ENCODE data around the gene PLA2G4B. TPM values are rescaled to one million over a fixed set of nuclear protein-coding genes. Genes with fewer than 3 reads are reported as not detected.

PLA2G4B gene
- total RNA-seq, 1 experiment from 2014 or later, result 3.7 TPM

DNA sequence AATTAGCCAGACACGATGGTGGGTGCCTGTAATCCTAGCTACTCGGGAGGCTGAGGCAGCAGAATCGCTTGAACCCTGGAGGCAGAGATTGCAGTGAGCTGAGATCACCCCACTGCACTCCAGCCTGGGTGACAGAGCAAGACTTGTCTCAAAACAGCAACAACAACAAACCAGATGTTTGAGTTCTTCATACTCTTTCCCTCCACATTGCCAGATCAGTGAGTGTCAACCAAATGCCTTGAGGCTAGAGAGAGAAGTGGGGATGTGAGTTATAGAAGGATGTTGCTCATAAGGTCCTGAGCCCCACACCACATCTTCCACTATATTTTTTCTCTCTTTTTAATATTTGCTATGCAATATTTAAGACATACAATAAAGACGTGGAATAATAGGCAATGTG lies 44.6 kb upstream of the PLA2G4B start:
- Mint-ChIP-seq H3K27me3 (ENCODE audit: low read depth) (no peaks in the 10 kb centered on the region), H3K4me3 (no peak overlapping the region), H3K27ac (no peak overlapping the region), H3K4me1 (peaks cover 29% of the 10 kb centered on the region in 2 experiments), H3K9me3 (no peaks in the 10 kb centered on the region), H3K36me3 (ENCODE audit: insufficient read depth in 1 of 3, low read depth in 3 of 3) (no peaks in the 10 kb centered on the region)
- Histone ChIP-seq H3K4me2 (ENCODE audit: insufficient read depth, insufficient read length, low read length) (no peak overlapping the region), H4K20me1 (ENCODE audit: control insufficient read depth, insufficient read depth, insufficient read length) (no peaks in the 10 kb centered on the region), H3K27ac (ENCODE audit: insufficient read length, low read depth, low read length) (no peak overlapping the region), H3K56ac (ENCODE audit: insufficient read length, low read depth, low read length) (no peak overlapping the region), H4K5ac (ENCODE audit: insufficient read length, low read depth, low read length) (no peak overlapping the region), H3K4ac (ENCODE audit: low read depth, low read length) (no peak overlapping the region), H2AFZ (ENCODE audit: low read length) (no peak overlapping the region), H2BK5ac (ENCODE audit: insufficient read length, low read length) (no peak overlapping the region), H4K8ac (replicated peaks; ENCODE audit: insufficient read length, low read depth, low read length) (no peak overlapping the region), H3K23ac (ENCODE audit: insufficient read length, low read depth, low read length) (no peak overlapping the region), H3K18ac (ENCODE audit: insufficient read length, low read depth, low read length) (no peak overlapping the region), H3K9me3 (ENCODE audit: control insufficient read depth, low read depth, low read length) (no peaks in the 10 kb centered on the region), H3K27me3 (ENCODE audit: insufficient read depth, low read length) (no peaks in the 10 kb centered on the region), H3K9ac (ENCODE audit: extremely low read depth, insufficient read length, low read length) (no peak overlapping the region), H2AK5ac (ENCODE audit: insufficient read length, low read length) (no peak overlapping the region), H2BK120ac (ENCODE audit: low read depth, low read length, poor library complexity, severe bottlenecking) (no peak overlapping the region), H3K79me1 (ENCODE audit: insufficient read depth, low read depth, low read length, poor library complexity, severe bottlenecking) (no peaks in the 10 kb centered on the region), H3K79me2 (ENCODE audit: insufficient read depth, low read length) (no peaks in the 10 kb centered on the region), H2BK12ac (ENCODE audit: insufficient read length, low read depth, low read length) (no peak overlapping the region), H3T11ph (ENCODE audit: low read length) (no peak overlapping the region), H2BK20ac (ENCODE audit: low read depth, low read length, poor library complexity, severe bottlenecking) (no peak overlapping the region), H4K91ac (ENCODE audit: insufficient read length, low read depth, low read length) (no peak overlapping the region), H3K4me1 (ENCODE audit: insufficient read depth, low read length) (peaks cover 22% of the 10 kb centered on the region), H3K14ac (ENCODE audit: insufficient read depth, low read length) (no peak overlapping the region), H3K23me2 (ENCODE audit: insufficient read length, low read depth, low read length, poor library complexity, severe bottlenecking) (no peaks in the 10 kb centered on the region), H2BK15ac (ENCODE audit: low read depth, low read length) (no peak overlapping the region)
- WGBS (ENCODE audit: extremely low coverage, insufficient read length, low lambda C conversion rate), result no CpG with 5 or more reads among the region's 4 CpGs
- TF ChIP-seq, protein P1, sequence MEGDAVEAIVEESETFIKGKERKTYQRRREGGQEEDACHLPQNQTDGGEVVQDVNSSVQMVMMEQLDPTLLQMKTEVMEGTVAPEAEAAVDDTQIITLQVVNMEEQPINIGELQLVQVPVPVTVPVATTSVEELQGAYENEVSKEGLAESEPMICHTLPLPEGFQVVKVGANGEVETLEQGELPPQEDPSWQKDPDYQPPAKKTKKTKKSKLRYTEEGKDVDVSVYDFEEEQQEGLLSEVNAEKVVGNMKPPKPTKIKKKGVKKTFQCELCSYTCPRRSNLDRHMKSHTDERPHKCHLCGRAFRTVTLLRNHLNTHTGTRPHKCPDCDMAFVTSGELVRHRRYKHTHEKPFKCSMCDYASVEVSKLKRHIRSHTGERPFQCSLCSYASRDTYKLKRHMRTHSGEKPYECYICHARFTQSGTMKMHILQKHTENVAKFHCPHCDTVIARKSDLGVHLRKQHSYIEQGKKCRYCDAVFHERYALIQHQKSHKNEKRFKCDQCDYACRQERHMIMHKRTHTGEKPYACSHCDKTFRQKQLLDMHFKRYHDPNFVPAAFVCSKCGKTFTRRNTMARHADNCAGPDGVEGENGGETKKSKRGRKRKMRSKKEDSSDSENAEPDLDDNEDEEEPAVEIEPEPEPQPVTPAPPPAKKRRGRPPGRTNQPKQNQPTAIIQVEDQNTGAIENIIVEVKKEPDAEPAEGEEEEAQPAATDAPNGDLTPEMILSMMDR (conservative IDR thresholded peaks at IDR 0.05), result no peak
- no peak for DNase-seq
